Endothelial cell of coronary artery (primary cell): ENCODE measurements around the gene LHX5. TPM values are rescaled to one million over a fixed set of nuclear protein-coding genes. Genes with fewer than 3 reads are reported as not detected.

Experiments used
- total RNA-seq: library from RNA; depleted of rRNA; stranded (reverse); fragments of >200 nt; gene quantifications from 2 replicates; pipeline ENCODE4 v1.2.3, GENCODE V29; 2014

Gene LHX5
- not detected in 2 replicates for total RNA-seq

GRCh38 chr12:113471619-113472171, at the start of gene LHX5:
Gene LHX5, minus strand, starts transcription at chr12:113471871. Its CDS starts 373 bp downstream, at chr12:113471498.

GRCh38 chr12:113422030-113422885, 49.4 kb downstream of the LHX5 start, which contains the start of gene SDSL:
Gene SDSL, plus strand, starts transcription at chr12:113422380. Its CDS starts 5,603 bp downstream, at chr12:113427983.

Other genes starting within 250 kb of the LHX5 start
- 15.1 and 21.6 TPM in 2 replicates for gene SLC8B1, start 136.8 kb downstream of the LHX5 start, total RNA-seq
- 12.4 and 24.6 TPM in 2 replicates for gene PLBD2, start 113.3 kb downstream of the LHX5 start, total RNA-seq
- not detected in 2 replicates for gene SDS, start 68.0 kb downstream of the LHX5 start, total RNA-seq
- gene SDSL, start 49.5 kb downstream of the LHX5 start, total RNA-seq = 6.8 and 7.0 TPM in 2 replicates